Loucy (cell line): ENCODE data around the gene SUPT16H.
"Not testable (repeated sequence)": the region's sequence is repeated elsewhere in the genome, so short reads cannot be mapped to it uniquely, and the experiment has no call there.

Experiments used
- H2AFZ ChIP-seq: fragments of 200-600 bp; sonication (generic); 2 replicates; pipeline ENCODE4 v1.6.0; 2016; ENCODE audit warnings: antibody characterized with exemption, mild to moderate bottlenecking, low read length, moderate library complexity
- H3F3A ChIP-seq: fragments of 200-600 bp; 2 replicates; pipeline ENCODE4 v1.6.0; 2016; ENCODE audit warnings: antibody characterized with exemption, low read depth, mild to moderate bottlenecking
- H3K27me3 ChIP-seq: fragments of 200-600 bp; sonication (generic); 2 replicates; pipeline ENCODE4 v1.6.1; 2014; ENCODE audit warnings: low read length, mild to moderate bottlenecking; ENCODE audit not compliant: insufficient read depth, poor library complexity, severe bottlenecking
- H3K36me3 ChIP-seq: fragments of 200-600 bp; sonication (generic); 2 replicates; pipeline ENCODE4 v1.6.1; 2016; ENCODE audit warnings: low read length; ENCODE audit not compliant: insufficient read depth
- H3K4me1 ChIP-seq: fragments of 200-600 bp; sonication (generic); 2 replicates; pipeline ENCODE4 v1.5.1; 2014; ENCODE audit warnings: low read length, mild to moderate bottlenecking; ENCODE audit not compliant: insufficient read depth, poor library complexity, severe bottlenecking
- H3K4me2 ChIP-seq: fragments of 200-600 bp; sonication (generic); 2 replicates; pipeline ENCODE4 v1.6.0; 2014; ENCODE audit warnings: antibody characterized with exemption, low read length, low read depth, mild to moderate bottlenecking; ENCODE audit not compliant: poor library complexity, severe bottlenecking
- H3K4me3 ChIP-seq: fragments of 200-600 bp; sonication (generic); 2 replicates; pipeline ENCODE4 v1.5.1; 2014; ENCODE audit warnings: low read length, mild to moderate bottlenecking, mixed read lengths; ENCODE audit not compliant: poor library complexity, severe bottlenecking
- H3K79me2 ChIP-seq: fragments of 200-600 bp; sonication (generic); 2 replicates; pipeline ENCODE4 v1.6.1; 2014; ENCODE audit warnings: low read length; ENCODE audit not compliant: insufficient read depth
- H3K9ac ChIP-seq: fragments of 200-600 bp; sonication (generic); 2 replicates; pipeline ENCODE4 v1.6.0; 2014; ENCODE audit warnings: mild to moderate bottlenecking, low read depth, low read length, moderate library complexity; ENCODE audit not compliant: poor library complexity, severe bottlenecking
- H3K9me2 ChIP-seq: fragments of 200-600 bp; sonication (generic); replicated peaks from 2 replicates; pipeline ENCODE4 v1.6.1; 2016; ENCODE audit warnings: low read depth, low read length, mixed read lengths
- H3K9me3 ChIP-seq: fragments of 200-600 bp; sonication (generic); 2 replicates; pipeline ENCODE4 v1.6.1; 2014; ENCODE audit warnings: mild to moderate bottlenecking, antibody characterized with exemption, low read length, low read depth; ENCODE audit not compliant: insufficient read depth
- H4K20me1 ChIP-seq: fragments of 200-600 bp; sonication (generic); 2 replicates; pipeline ENCODE4 v1.6.0; 2014; ENCODE audit warnings: antibody characterized with exemption, low read length, mild to moderate bottlenecking; ENCODE audit not compliant: insufficient read depth, poor library complexity, severe bottlenecking
- CTCF ChIP-seq: fragments of 200-600 bp; sonication (generic); conservative IDR thresholded peaks from 2 replicates; pipeline ENCODE4 v1.5.1; 2014; ENCODE audit warnings: mild to moderate bottlenecking, antibody characterized with exemption, low read length
- EZH2phosphoT487 ChIP-seq: fragments of 200-600 bp; IDR thresholded peaks from 2 replicates; pipeline ENCODE4 v1.6.1; 2018; ENCODE audit warnings: antibody characterized with exemption, mild to moderate bottlenecking, moderate library complexity, borderline replicate concordance

SUPT16H gene

GRCh38 chr14:21308132-21308478 is 75.7 kb downstream of the SUPT16H start:
- H3K4me3 ChIP-seq, result peak overlapping the region; percentile 59
- no peaks in the 10 kb centered on the region for H3K9me3 ChIP-seq
- H3K4me2 ChIP-seq, result peak overlapping the region; percentile 71
- H2AFZ ChIP-seq, result peak overlapping the region; percentile 92
- TF ChIP-seq CTCF (no peak), EZH2phosphoT487 (no peak)
- H3K4me1 ChIP-seq, result peaks cover 4% of the 10 kb centered on the region
- H3K27me3 ChIP-seq, result no peaks in the 10 kb centered on the region
- peak overlapping the region; percentile 35 for H3K9ac ChIP-seq
- no peaks in the 10 kb centered on the region for H3F3A ChIP-seq
- no peaks in the 10 kb centered on the region for H3K36me3 ChIP-seq
- no peaks in the 10 kb centered on the region for H3K9me2 ChIP-seq
- no peaks in the 10 kb centered on the region for H4K20me1 ChIP-seq
- no peaks in the 10 kb centered on the region for H3K79me2 ChIP-seq

GRCh38 chr14:21307637-21308036 is 76.2 kb downstream of the SUPT16H start:
- H3K4me3 ChIP-seq, result no peak overlapping the region
- no peaks in the 10 kb centered on the region for H4K20me1 ChIP-seq
- H3K9me3 ChIP-seq, result no peaks in the 10 kb centered on the region
- H3K4me2 ChIP-seq, result no peak overlapping the region
- H3K27me3 ChIP-seq, result no peaks in the 10 kb centered on the region
- TF ChIP-seq CTCF (no peak), EZH2phosphoT487 (no peak)
- H3K36me3 ChIP-seq, result no peaks in the 10 kb centered on the region
- no peak overlapping the region for H2AFZ ChIP-seq
- peak overlapping the region; percentile 35 for H3K9ac ChIP-seq
- no peaks in the 10 kb centered on the region for H3K79me2 ChIP-seq
- H3K4me1 ChIP-seq, result peaks cover 4% of the 10 kb centered on the region
- H3K9me2 ChIP-seq, result no peaks in the 10 kb centered on the region
- no peaks in the 10 kb centered on the region for H3F3A ChIP-seq

- H2AFZ ChIP-seq, H3K79me2 ChIP-seq, H3K9me2 ChIP-seq, H3K27me3 ChIP-seq, H3K4me3 ChIP-seq, H3K9me3 ChIP-seq, H3K9ac ChIP-seq, H3K4me1 ChIP-seq, H3K36me3 ChIP-seq, H4K20me1 ChIP-seq, H3F3A ChIP-seq, H3K4me2 ChIP-seq: not testable (repeated sequence)
Observed at GRCh38 chr14:21302836-21303140, 81.0 kb downstream of the SUPT16H start.

- H3K4me3 ChIP-seq, result no peak overlapping the region
- 0 out of 2 replicates have a peak overlapping the region, but pooled peaks have one; percentile 5 for H2AFZ ChIP-seq
- no peaks in the 10 kb centered on the region for H3K9me2 ChIP-seq
- TF ChIP-seq CTCF, result no peak
- TF ChIP-seq EZH2phosphoT487, result no peak
- no peaks in the 10 kb centered on the region for H3K4me1 ChIP-seq
- no peak overlapping the region for H3K9ac ChIP-seq
- H3F3A ChIP-seq, result no peaks in the 10 kb centered on the region
- no peaks in the 10 kb centered on the region for H3K27me3 ChIP-seq
- H4K20me1 ChIP-seq, result no peaks in the 10 kb centered on the region
- H3K4me2 ChIP-seq, result no peak overlapping the region
- no peaks in the 10 kb centered on the region for H3K79me2 ChIP-seq
- H3K9me3 ChIP-seq, result no peaks in the 10 kb centered on the region
- H3K36me3 ChIP-seq, result no peaks in the 10 kb centered on the region
Observed at GRCh38 chr14:21302013-21302835, 81.6 kb downstream of the SUPT16H start.
